HuH-7 (cell line): ENCODE data around the gene OLA1.

Experiments used
- DNase-seq: peaks from one replicate; pipeline ENCODE4 v3.0.0; 2011; ENCODE audit warnings: low spot score

OLA1 gene

DNA sequence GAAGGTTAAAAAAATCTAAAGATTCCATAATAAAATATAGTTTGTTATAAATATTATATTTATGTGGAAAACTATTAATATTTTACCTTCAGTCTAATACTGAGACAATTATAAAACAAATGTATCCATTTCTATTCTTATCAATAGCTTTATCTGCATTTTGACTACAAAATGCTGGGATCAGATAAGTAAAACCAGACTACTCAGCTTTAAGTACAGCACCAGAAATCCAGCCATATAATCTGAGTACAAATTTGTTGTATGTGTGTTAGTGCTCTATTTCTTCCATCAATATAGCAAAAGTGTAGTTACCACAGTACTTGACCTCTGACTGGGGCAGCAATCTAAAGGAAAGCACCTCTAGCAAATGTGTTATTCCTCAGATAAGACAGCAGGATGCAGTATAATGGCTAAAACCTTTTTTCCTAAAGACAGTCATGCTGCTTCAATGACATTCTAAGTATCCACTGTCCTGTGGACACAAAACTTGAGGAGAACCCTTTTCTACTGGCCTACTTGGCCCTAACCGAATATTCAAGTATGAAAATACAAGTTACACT lies 68.1 kb downstream of the OLA1 start:
- DNase-seq = peak; percentile 17

DNA sequence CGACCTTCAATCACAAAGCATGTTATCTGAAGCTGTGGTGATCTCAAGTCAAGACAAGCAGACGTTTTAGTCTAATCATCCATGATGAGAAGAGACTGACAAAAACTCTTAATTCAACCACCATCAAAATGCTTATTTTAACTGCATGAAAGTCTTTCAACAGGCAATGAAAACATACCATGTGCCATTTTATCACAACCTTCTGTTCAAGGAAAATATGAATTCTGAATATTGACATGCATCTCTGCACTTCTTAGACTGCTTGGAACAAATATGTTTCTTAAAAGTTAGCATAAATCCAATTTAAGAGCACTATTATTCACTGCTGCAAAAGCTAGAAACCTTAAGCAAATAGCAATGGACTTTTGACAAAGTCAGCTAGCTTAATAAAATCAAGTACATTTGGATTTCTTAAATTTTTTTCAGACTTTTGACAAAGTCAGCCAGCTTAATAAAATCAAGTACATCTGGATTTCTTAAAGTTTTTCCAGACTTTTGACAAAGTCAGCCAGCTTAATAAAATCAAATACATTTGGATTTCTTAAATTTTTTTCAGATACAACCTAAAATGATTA lies 70.9 kb downstream of the OLA1 start:
- DNase-seq = no peak

DNA sequence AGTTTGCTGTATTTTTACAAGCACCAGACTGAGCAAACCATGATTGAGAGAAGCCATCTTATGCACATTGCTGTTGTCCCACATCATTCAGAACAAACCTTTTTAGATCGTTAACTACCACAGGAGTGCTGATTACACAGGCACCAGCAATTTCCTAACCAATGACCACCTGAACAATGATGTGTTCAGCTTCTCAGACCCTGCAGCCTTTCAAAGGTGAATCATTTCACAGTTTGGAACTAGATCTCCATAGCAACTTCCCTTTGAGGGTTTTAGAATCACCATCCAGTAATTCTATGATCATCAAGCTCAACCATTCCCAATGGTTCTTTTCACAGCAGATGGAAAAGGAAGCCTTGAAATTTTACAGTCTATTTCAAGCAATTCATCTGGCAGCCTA lies 71.4 kb downstream of the OLA1 start:
- DNase-seq = no peak

DNA sequence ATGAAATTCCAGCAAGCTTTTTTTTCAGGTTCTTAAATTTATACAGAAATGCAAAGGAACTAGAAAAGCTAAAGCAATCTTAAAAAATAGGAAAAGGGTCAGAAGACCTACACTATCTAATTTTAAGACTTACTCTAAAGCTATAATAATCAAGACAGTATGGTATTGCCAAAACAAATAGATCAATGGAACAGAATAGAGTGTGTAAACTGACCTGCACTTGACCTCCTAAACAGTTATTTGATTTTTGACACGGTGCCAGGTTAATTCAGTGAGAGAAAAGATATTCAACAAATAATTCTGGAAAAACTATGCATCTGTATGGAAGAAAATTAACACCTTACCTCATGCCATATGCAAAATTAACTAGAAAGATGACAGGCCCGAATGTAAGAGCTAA lies 73.6 kb downstream of the OLA1 start:
- DNase-seq = no peak

DNA sequence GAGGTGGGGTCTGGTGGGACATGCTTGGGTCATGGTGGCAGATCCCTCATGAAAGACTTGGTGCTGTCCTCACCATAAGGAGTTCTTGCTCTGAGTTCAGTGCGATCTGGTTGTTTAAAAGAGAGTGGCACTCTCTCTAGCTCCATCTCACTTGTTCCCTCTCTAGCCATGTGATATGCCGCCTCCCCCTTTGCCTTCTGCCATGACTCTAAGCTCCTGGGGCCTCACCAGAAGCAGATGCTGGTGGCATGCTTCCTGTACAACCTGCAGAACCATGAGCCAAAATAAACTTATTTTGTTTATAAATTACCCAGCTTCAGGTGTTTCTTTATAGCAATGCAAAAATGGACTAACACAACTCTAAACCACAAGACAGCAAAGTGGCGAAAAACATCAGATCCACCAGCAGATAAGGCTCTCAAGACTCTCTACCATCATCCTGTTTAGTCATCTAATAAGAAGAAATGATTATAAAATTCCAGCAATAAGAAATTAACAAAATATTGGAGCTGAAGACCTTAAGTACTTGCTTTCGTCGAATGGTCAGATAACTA lies 75.5 kb downstream of the OLA1 start:
- DNase-seq = no peak

- no peak for DNase-seq
These were observed 76.5 kb downstream of the OLA1 start for GRCh38 chr2:174171686-174172445.

- DNase-seq = no peak
These were observed 79.0 kb downstream of the OLA1 start for GRCh38 chr2:174169372-174169771.

GRCh38 chr2:174166261-174166660 lies 82.1 kb downstream of the OLA1 start:
- DNase-seq = no peak

- no peak for DNase-seq
These were observed 86.8 kb downstream of the OLA1 start for GRCh38 chr2:174161490-174161889.

GRCh38 chr2:174158003-174158402 lies 90.3 kb downstream of the OLA1 start:
- DNase-seq = peak; percentile 54

GRCh38 chr2:174157053-174157452 lies 91.3 kb downstream of the OLA1 start:
- DNase-seq = no peak

DNA sequence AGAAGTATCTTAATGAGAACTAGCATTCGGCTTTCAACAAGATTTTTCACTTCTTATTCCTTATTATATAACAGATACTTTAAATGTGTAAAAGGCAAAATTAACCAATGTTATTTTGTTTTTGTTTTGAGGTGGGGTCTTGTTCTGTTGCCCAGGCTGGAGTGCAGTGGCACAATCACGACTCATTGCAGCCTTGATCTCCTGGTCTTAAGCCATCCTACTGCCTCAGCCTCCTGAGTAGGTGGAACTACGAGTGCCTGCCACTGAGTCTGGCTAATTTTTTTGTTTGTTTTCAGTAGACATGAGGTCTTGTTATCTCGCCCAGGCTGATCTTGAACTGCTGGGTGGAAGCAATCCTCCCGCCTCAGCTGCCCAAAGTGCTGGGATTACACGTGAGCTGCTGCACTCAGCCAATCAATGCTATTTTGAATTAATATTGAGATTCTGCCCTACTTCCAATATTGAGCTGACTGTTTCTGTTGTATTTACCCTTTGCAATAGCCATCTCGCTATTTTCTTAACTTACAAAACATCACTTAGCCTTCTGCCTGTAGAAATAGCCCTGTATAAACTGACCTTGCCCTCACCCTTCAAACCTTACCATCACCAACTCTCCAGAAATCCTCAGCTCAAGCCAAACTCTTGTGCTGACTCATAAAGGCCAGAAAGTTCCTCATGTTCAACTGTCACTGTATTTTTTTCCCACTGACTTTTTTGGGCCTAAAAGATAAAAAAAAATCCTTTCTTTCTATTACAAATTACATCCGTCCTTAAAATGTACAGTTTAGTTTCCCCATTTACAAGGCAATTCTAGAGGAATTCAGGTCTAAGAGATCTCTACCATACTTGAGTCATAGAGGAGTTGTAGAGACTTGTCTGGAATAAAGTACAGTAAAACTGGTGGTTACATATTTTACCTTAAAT lies 94.3 kb downstream of the OLA1 start:
- no peak for DNase-seq

GRCh38 chr2:174149530-174149929 lies 98.8 kb downstream of the OLA1 start:
- DNase-seq = no peak

- no peak for DNase-seq
These were observed 99.5 kb downstream of the OLA1 start for GRCh38 chr2:174148833-174149232.

DNA sequence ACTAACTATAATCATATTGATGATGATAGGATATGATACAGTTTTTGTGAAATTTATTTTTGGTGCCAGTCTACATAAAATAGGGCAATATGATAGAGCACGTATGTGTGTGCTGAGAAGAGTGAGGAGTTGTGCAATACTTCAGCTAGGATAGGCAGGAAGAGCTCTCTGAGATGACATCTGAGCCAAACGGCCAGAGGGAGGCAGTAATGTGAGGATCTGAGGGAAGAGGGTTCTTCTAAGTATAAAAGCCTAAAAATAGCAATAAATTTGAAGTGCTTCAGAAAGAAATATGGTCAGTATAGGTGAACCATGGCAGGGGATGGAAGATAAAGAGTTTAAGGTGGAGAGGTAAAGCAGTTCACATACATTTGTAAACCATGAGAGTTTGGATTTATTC lies 102.5 kb downstream of the OLA1 start:
- DNase-seq = no peak

DNA sequence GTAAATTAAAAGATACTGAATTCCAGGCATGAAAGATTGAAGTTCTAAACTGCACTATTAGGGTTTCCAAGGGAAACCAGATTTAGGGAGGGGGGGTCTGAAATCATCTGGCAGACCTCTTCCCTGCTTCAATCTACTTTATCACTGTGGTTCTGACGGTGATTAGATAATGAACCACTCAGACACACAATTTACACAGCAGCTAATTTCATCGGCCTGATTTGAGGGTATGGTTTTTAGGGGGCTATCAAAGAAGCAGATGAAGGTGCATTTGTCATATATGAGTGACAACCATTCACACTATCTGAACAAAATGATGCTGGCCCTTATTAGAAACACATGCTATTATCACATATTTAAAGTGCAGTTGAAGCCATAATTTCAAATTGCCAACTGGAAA lies 106.0 kb downstream of the OLA1 start:
- no peak for DNase-seq

- DNase-seq = peak; percentile 17
These were observed 110.2 kb downstream of the OLA1 start for GRCh38 chr2:174138161-174138560.

DNA sequence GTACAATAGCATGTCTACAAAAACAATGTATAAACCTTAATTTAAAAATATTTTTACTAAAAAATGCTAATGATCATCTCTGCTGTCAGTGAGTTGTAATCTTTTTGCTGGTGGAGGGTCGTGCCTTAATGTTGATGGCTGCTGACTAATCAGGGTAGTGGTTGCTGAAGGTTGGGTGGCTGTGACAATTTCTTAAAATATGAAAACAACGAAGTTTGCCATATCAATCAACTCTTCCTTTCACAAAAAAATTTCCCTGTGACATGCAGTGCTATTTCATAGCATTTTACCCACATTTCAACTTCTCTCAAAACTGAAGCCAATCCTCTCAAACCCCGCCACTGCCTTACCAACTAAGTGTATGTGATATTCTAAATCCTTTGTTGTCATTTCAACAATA lies 112.4 kb downstream of the OLA1 start:
- DNase-seq = no peak

DNA sequence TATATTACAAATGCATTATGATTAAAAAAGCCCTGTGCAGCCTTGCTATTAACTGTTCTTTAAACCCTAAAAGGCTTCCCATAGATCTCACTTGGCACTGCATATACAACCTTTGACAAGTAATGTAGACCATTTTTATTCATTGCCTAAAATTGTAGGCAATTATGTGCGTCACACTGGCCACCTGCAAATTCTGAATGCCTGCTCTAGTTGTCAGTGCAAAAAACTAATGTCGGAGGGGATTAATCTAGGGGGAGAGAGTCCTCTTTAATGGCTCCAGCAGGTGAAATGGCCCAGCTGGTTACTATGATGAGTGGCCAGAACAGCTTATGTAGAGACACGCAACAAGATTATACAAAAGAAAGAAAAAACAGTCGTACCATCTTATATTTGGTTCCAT lies 123.2 kb downstream of the OLA1 start:
- DNase-seq = no peak

DNA sequence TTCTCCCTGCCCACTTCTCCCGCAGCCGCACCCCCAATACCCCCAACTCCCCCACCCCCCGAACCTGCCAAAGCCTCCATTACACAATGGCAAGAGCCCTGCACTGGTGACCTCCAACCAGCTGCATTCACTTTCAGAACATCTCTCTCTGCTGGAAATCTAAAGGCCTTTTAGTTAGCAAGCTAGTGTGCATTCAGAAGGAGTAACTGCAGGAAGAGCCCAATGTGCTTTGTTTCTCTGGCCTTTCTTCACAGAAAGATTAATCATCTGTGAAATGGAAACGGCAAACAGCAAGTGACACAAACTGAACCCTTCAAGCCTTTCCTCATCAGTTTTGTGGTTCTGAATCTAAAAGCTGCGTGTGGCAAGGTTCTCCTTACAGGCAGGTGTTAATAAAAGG lies 124.2 kb downstream of the OLA1 start:
- DNase-seq = no peak

DNA sequence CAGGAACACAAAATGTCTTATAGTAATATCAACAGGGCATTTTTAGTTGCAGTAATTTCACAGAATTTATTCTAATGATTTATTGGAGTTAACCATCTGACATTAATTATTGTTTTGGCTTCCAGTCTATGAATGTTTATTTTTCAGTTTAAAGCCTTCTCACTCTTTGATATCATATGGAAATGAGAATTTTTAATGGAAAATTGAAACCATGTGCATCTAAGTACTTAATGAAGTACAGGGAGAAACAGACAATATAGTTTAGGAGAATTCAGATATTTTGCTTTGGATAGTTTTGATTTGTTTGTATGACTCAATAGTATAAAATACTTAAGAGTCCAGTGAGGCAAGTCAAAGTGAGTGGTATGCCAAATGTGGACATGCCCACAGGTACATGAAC lies 126.1 kb downstream of the OLA1 start:
- DNase-seq = no peak

DNA sequence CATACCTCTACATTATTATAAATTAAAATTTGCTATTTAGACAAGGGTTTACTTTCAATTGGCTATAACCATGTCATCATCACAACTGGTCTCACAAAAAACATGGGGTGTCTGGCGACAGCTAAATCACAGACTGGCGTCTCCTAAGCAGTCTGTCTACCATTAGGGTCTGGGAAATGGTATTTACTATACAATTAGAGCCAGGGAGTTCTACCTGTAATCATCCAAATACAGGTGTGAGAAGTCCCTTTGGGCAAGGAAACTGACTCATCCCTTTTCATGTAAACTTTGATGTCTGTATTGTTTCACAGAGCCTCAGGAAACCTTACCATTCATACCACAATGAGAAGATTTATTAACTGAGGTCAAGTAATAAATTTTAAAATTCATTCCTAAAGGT lies 126.7 kb downstream of the OLA1 start:
- no peak for DNase-seq
